ENCODE measurements around the gene TEKT5. TPM values are rescaled to one million over a fixed set of nuclear protein-coding genes. Genes with fewer than 3 reads are reported as not detected.

Gene TEKT5
- total RNA-seq, 1 donor from 2014 or later = not detected

Other genes with a start within 250 kb of the TEKT5 start
- 81.0 TPM for gene EMP2, start 114.3 kb downstream of the TEKT5 start, total RNA-seq
- 41.4 TPM for gene NUBP1, start 48.9 kb upstream of the TEKT5 start, total RNA-seq
- 0.19 TPM for gene TVP23A, start 123.9 kb upstream of the TEKT5 start, total RNA-seq
- gene CIITA, start 182.3 kb upstream of the TEKT5 start, total RNA-seq = 7.9 TPM
- 112 TPM for gene DEXI, start 247.5 kb upstream of the TEKT5 start, total RNA-seq
- gene CLEC16A, start 249.6 kb upstream of the TEKT5 start, total RNA-seq = 20.9 TPM